ENCODE results near the gene SNPH.

The SNPH gene

DNA sequence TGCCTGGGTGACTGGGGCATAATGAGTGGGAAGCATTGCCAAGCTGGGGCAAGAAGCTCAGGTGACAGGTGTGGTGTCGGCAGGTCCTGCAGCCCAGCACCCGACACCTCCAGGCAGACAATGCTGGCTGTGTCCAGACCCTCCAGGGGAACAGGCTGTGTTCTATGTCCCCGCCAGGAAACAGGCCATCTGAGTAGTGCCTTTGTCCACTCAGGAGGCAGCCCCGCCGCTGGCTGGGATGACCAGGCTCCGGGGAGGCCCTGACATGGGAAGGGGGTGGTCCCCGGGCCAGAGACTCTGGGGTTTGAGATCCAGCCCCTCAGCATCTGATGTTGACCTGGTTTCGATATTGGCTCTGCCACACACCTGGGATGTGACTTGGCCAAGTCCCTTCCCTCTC, 28.4 kb downstream of the SNPH start:
- Histone ChIP-seq H3K4me1 (ENCODE audit: control insufficient read depth, low read length) (no peaks in the 10 kb centered on the region), H3K9me3 (ENCODE audit: control insufficient read depth, insufficient read depth, low read length) (no peaks in the 10 kb centered on the region), H3F3A (ENCODE audit: control insufficient read depth, insufficient read depth) (no peaks in the 10 kb centered on the region), H3K4me3 (ENCODE audit: low read length) (no peak overlapping the region), H3K9me2 (replicated peaks; ENCODE audit: control insufficient read depth, low read length) (no peaks in the 10 kb centered on the region), H3K4me2 (ENCODE audit: low read length) (no peak overlapping the region), H3K36me3 (ENCODE audit: control insufficient read depth, low read length) (no peaks in the 10 kb centered on the region), H3K27ac (ENCODE audit: low read depth, low read length) (no peak overlapping the region), H3K27me3 (ENCODE audit: control insufficient read depth, low read length) (peaks cover 3% of the 10 kb centered on the region; the same call in 1 of the 2 replicates), H4K20me1 (ENCODE audit: control insufficient read depth, insufficient read depth, low read depth, low read length) (no peaks in the 10 kb centered on the region), H3K79me2 (ENCODE audit: control insufficient read depth, low read length) (no peaks in the 10 kb centered on the region)
- no peak for TF ChIP-seq EZH2phosphoT487 (IDR thresholded peaks at IDR 0.05; ENCODE audit: borderline replicate concordance, low read length)
- TF ChIP-seq, protein P1, sequence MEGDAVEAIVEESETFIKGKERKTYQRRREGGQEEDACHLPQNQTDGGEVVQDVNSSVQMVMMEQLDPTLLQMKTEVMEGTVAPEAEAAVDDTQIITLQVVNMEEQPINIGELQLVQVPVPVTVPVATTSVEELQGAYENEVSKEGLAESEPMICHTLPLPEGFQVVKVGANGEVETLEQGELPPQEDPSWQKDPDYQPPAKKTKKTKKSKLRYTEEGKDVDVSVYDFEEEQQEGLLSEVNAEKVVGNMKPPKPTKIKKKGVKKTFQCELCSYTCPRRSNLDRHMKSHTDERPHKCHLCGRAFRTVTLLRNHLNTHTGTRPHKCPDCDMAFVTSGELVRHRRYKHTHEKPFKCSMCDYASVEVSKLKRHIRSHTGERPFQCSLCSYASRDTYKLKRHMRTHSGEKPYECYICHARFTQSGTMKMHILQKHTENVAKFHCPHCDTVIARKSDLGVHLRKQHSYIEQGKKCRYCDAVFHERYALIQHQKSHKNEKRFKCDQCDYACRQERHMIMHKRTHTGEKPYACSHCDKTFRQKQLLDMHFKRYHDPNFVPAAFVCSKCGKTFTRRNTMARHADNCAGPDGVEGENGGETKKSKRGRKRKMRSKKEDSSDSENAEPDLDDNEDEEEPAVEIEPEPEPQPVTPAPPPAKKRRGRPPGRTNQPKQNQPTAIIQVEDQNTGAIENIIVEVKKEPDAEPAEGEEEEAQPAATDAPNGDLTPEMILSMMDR (IDR thresholded peaks at IDR 0.05; ENCODE audit: low read depth, low read length, poor library complexity, severe bottlenecking) = no peak

DNA sequence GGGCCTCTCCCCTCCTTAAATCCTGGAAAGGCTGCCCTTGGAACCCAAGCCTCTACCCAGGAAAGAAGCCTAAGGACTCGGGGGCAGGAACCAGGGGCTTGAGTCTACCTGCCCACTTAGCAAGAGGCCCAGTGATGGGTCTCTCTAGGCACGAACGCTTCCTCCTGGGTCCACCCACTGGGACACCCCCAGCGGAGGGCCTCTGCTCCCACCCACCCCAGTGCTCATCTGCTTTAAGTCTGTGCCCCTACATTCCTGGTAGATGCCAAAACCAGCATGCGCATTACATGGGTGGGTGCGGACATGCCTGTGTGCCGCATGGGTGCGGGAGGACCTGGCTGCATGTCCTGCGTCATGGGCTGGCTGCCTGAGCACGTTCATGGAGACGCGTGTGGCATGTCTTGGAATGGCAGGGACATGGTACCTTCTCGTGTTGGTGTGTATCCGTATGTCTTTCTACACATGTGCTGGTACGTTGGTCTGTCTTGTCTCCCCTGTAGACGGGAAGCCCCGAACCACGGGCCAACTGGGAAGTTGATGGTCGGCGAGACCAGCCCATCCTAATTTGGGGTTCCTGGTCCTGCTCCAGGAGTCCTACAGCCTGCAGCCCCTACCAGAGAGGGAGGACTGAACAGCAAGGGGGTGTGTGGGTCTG, 29.3 kb downstream of the SNPH start:
- H3K4me1 ChIP-seq (ENCODE audit: control insufficient read depth, low read length) = no peaks in the 10 kb centered on the region
- H3K9me2 ChIP-seq (replicated peaks; ENCODE audit: control insufficient read depth, low read length) = no peaks in the 10 kb centered on the region
- no peak overlapping the region for H3K4me2 ChIP-seq (ENCODE audit: low read length)
- no peak overlapping the region for H3K4me3 ChIP-seq (ENCODE audit: low read length)
- H4K20me1 ChIP-seq (ENCODE audit: control insufficient read depth, insufficient read depth, low read depth, low read length) = no peaks in the 10 kb centered on the region
- no peaks in the 10 kb centered on the region for H3K79me2 ChIP-seq (ENCODE audit: control insufficient read depth, low read length)
- H3K27ac ChIP-seq (ENCODE audit: low read depth, low read length) = no peak overlapping the region
- no peaks in the 10 kb centered on the region for H3F3A ChIP-seq (ENCODE audit: control insufficient read depth, insufficient read depth)
- peaks cover 3% of the 10 kb centered on the region; the same call in 1 of the 2 replicates for H3K27me3 ChIP-seq (ENCODE audit: control insufficient read depth, low read length)
- no peak for TF ChIP-seq EZH2phosphoT487 (IDR thresholded peaks at IDR 0.05; ENCODE audit: borderline replicate concordance, low read length)
- TF ChIP-seq, protein P1 (IDR thresholded peaks at IDR 0.05; ENCODE audit: low read depth, low read length, poor library complexity, severe bottlenecking) = no peak
- H3K9me3 ChIP-seq (ENCODE audit: control insufficient read depth, insufficient read depth, low read length) = no peaks in the 10 kb centered on the region
- no peaks in the 10 kb centered on the region for H3K36me3 ChIP-seq (ENCODE audit: control insufficient read depth, low read length)

DNA sequence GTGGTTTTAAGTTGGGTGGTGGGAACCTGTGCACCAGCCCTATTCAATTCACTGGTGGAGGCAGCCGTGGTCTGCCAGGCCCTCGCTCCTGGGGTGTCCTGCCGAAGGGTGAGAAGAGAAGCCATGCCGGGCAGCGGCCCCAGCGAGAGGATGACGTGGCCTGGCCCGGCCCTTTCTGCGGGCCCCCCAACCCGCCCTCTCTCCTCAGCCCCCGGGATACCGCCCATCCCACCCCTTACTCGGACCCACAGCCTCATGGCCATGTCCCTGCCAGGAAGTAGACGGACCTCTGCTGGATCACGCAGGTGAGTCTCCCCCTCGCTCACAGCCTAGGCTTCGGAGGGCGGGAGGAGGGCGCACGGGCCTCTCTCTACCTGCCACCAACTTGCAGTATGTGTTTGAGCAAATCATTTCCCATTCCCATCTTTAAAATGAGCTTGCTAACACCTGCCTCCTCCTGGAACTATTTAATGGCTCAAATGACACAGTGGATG, 30.1 kb downstream of the SNPH start:
- peaks cover 3% of the 10 kb centered on the region; the same call in 1 of the 2 replicates for H3K27me3 ChIP-seq (ENCODE audit: control insufficient read depth, low read length)
- H3K4me1 ChIP-seq (ENCODE audit: control insufficient read depth, low read length) = no peaks in the 10 kb centered on the region
- H3K9me2 ChIP-seq (replicated peaks; ENCODE audit: control insufficient read depth, low read length) = no peaks in the 10 kb centered on the region
- H4K20me1 ChIP-seq (ENCODE audit: control insufficient read depth, insufficient read depth, low read depth, low read length) = no peaks in the 10 kb centered on the region
- H3K9me3 ChIP-seq (ENCODE audit: control insufficient read depth, insufficient read depth, low read length) = no peaks in the 10 kb centered on the region
- no peaks in the 10 kb centered on the region for H3K36me3 ChIP-seq (ENCODE audit: control insufficient read depth, low read length)
- no peak overlapping the region for H3K4me2 ChIP-seq (ENCODE audit: low read length)
- H3K27ac ChIP-seq (ENCODE audit: low read depth, low read length) = no peak overlapping the region
- no peaks in the 10 kb centered on the region for H3F3A ChIP-seq (ENCODE audit: control insufficient read depth, insufficient read depth)
- no peak for TF ChIP-seq EZH2phosphoT487 (IDR thresholded peaks at IDR 0.05; ENCODE audit: borderline replicate concordance, low read length)
- TF ChIP-seq, protein P1 (IDR thresholded peaks at IDR 0.05; ENCODE audit: low read depth, low read length, poor library complexity, severe bottlenecking) = no peak
- H3K4me3 ChIP-seq (ENCODE audit: low read length) = no peak overlapping the region
- H3K79me2 ChIP-seq (ENCODE audit: control insufficient read depth, low read length) = no peaks in the 10 kb centered on the region
